ENCODE results near the gene DNAI1. TPM values are rescaled to one million over a fixed set of nuclear protein-coding genes. Genes with fewer than 3 reads are reported as not detected.

DNAI1 gene
- polyA plus RNA-seq, 2 of the 4 experiments (the other 2 are of a cell fraction), result 0.27 to 0.40 TPM

DNA sequence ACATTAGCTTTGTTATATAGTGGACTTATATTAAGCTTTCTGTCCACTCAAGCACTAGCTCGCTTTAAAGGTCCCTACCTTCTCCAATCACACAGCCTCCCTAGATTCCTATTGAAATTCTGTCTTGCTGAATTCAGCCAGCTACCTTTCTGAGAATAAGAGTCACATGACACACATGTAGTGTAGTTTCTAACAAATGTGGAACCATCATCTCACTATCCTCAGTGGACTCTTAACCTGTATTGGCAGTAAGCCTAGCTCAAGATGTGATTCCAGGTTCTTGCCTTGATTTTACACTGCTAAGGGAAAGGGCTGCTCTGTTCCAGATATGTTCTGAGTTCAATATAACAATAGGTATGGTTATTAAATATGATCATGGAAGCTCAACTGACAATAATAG, 11.7 kb upstream of the DNAI1 start:
- TF ChIP-seq KDM1A (IDR thresholded peaks at IDR 0.05; ENCODE audit: low read depth) (no peak), CBX2 (IDR thresholded peaks at IDR 0.05; ENCODE audit: borderline replicate concordance, low read depth) (no peak), NPAS2 (CRISPR knock-in tag; IDR thresholded peaks at IDR 0.05; ENCODE audit: borderline replicate concordance) (no peak), MAFK (IDR thresholded peaks at IDR 0.05; ENCODE audit: partially characterized antibody) (no peak), TP53 (CRISPR knock-in tag; IDR thresholded peaks at IDR 0.05) (no peak), PHF8 (IDR thresholded peaks at IDR 0.05; ENCODE audit: borderline replicate concordance, low read depth) (no peak), NR3C1 (IDR thresholded peaks at IDR 0.05) (no peak), NFE2L2 (conservative IDR thresholded peaks at IDR 0.05; ENCODE audit: low read length) (no peak), SMC3 (IDR thresholded peaks at IDR 0.05) (no peak), GATA3 (IDR thresholded peaks at IDR 0.05; ENCODE audit: borderline replicate concordance) (no peak), KDM5A (IDR thresholded peaks at IDR 0.05) (no peak), HOXA7 (CRISPR knock-in tag; IDR thresholded peaks at IDR 0.05) (no peak), CEBPB (IDR thresholded peaks at IDR 0.05) (no peak), ESRRA (IDR thresholded peaks at IDR 0.05; ENCODE audit: borderline replicate concordance, low read length) (no peak), POLR2AphosphoS2 (conservative IDR thresholded peaks at IDR 0.05; ENCODE audit: low read length) (no peak)
- TF ChIP-seq, protein P1, sequence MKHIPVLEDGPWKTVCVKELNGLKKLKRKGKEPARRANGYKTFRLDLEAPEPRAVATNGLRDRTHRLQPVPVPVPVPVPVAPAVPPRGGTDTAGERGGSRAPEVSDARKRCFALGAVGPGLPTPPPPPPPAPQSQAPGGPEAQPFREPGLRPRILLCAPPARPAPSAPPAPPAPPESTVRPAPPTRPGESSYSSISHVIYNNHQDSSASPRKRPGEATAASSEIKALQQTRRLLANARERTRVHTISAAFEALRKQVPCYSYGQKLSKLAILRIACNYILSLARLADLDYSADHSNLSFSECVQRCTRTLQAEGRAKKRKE (CRISPR knock-in tag; IDR thresholded peaks at IDR 0.05; ENCODE audit: low read depth), result no peak
- TF ChIP-seq, protein P2, sequence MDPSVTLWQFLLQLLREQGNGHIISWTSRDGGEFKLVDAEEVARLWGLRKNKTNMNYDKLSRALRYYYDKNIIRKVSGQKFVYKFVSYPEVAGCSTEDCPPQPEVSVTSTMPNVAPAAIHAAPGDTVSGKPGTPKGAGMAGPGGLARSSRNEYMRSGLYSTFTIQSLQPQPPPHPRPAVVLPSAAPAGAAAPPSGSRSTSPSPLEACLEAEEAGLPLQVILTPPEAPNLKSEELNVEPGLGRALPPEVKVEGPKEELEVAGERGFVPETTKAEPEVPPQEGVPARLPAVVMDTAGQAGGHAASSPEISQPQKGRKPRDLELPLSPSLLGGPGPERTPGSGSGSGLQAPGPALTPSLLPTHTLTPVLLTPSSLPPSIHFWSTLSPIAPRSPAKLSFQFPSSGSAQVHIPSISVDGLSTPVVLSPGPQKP (IDR thresholded peaks at IDR 0.05; ENCODE audit: low read depth, low read length), result no peak
- TF ChIP-seq, protein P3, sequence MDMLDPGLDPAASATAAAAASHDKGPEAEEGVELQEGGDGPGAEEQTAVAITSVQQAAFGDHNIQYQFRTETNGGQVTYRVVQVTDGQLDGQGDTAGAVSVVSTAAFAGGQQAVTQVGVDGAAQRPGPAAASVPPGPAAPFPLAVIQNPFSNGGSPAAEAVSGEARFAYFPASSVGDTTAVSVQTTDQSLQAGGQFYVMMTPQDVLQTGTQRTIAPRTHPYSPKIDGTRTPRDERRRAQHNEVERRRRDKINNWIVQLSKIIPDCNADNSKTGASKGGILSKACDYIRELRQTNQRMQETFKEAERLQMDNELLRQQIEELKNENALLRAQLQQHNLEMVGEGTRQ (IDR thresholded peaks at IDR 0.05), result no peak
- DNase-seq (ENCODE audit: low read depth in 1 of 2, low spot score in 1 of 2), result no peak
- Histone ChIP-seq H3K4me3 (no peak overlapping the region), H3K27ac (no peak overlapping the region), H3K4me1 (no peaks in the 10 kb centered on the region), H3K9me3 (no peaks in the 10 kb centered on the region), H3K4me2 (no peak overlapping the region)
- WGBS (ENCODE audit: missing lambda C conversion rate), result 94% methylated on average over 1 of the region's 1 CpG
- no peak for ATAC-seq
- ChIA-PET CTCF (interaction anchor here (0.6 to 5.6 kb wide), 16 partner anchors 8 to 1224 kb away, joined by 3 to 39 read pairs (median 4); partner anchors contain the start of genes DNAI1 and FAM219A), POLR2A (no interaction called here)
- no peak for FAIRE-seq

DNA sequence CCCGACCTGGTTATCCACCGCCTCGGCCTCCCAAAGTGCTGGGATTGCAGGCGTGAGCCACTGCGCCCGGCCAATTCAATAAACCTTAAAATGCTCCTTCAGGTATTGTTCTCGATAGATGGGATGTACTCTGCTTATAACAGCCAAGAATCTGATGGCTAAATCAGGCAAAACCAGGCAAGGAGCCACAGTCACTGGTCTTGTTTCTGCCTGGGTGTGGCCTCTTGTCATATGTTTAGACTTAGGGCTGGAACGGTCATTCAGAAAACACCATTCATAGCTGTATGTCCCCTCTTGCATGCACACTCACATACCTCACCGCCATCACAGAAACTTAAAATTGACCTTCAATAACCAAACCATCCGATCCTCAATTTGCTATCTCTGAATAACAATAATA, 8.0 kb upstream of the DNAI1 start:
- no peak overlapping the region for H3K27ac ChIP-seq
- no peak for ATAC-seq
- H3K4me3 ChIP-seq, result no peak overlapping the region
- ChIA-PET POLR2A (no interaction called here), CTCF (interaction anchor here (0.6 to 9.5 kb wide), 10 partner anchors 13 to 153 kb away, joined by 3 to 70 read pairs (median 4); no protein-coding TSS in a partner anchor)
- H3K4me2 ChIP-seq, result no peak overlapping the region
- no peak for FAIRE-seq
- H3K9me3 ChIP-seq, result no peaks in the 10 kb centered on the region
- peaks cover 6% of the 10 kb centered on the region; the same call in 1 of the 3 replicates for H3K4me1 ChIP-seq
- WGBS (ENCODE audit: missing lambda C conversion rate), result 94% methylated on average over 10 of the region's 10 CpGs
- TF ChIP-seq RARB (CRISPR knock-in tag; IDR thresholded peaks at IDR 0.05), result no peak
- TF ChIP-seq GATA3 (IDR thresholded peaks at IDR 0.05; ENCODE audit: borderline replicate concordance), result no peak
- TF ChIP-seq ESRRA (IDR thresholded peaks at IDR 0.05; ENCODE audit: borderline replicate concordance, low read length), result no peak
- TF ChIP-seq JUNB (IDR thresholded peaks at IDR 0.05), result no peak
- TF ChIP-seq HOXB5 (CRISPR knock-in tag; IDR thresholded peaks at IDR 0.05), result no peak
- TF ChIP-seq, protein P1 (CRISPR knock-in tag; IDR thresholded peaks at IDR 0.05; ENCODE audit: low read depth), result no peak
- no peak for TF ChIP-seq HOXB13 (CRISPR knock-in tag; IDR thresholded peaks at IDR 0.05; ENCODE audit: low read depth)
- TF ChIP-seq EHMT2 (IDR thresholded peaks at IDR 0.05; ENCODE audit: low read depth), result no peak
- TF ChIP-seq ZFP36 (IDR thresholded peaks at IDR 0.05; ENCODE audit: borderline replicate concordance, partially characterized antibody), result no peak
- TF ChIP-seq PHF8 (IDR thresholded peaks at IDR 0.05; ENCODE audit: borderline replicate concordance, low read depth), result no peak
- no peak for TF ChIP-seq EP300 (IDR thresholded peaks at IDR 0.05)
- no peak for TF ChIP-seq ZSCAN20 (CRISPR knock-in tag; IDR thresholded peaks at IDR 0.05)
- no peak for TF ChIP-seq RAD21 (conservative IDR thresholded peaks at IDR 0.05 in 1 of 2, IDR thresholded peaks at IDR 0.05 in 1 of 2)
- TF ChIP-seq, protein P4, sequence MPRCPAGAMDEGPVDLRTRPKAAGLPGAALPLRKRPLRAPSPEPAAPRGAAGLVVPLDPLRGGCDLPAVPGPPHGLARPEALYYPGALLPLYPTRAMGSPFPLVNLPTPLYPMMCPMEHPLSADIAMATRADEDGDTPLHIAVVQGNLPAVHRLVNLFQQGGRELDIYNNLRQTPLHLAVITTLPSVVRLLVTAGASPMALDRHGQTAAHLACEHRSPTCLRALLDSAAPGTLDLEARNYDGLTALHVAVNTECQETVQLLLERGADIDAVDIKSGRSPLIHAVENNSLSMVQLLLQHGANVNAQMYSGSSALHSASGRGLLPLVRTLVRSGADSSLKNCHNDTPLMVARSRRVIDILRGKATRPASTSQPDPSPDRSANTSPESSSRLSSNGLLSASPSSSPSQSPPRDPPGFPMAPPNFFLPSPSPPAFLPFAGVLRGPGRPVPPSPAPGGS (IDR thresholded peaks at IDR 0.05), result no peak
- TF ChIP-seq, protein P5, sequence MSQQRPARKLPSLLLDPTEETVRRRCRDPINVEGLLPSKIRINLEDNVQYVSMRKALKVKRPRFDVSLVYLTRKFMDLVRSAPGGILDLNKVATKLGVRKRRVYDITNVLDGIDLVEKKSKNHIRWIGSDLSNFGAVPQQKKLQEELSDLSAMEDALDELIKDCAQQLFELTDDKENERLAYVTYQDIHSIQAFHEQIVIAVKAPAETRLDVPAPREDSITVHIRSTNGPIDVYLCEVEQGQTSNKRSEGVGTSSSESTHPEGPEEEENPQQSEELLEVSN (IDR thresholded peaks at IDR 0.05; ENCODE audit: borderline replicate concordance, low read depth), result no peak
- DNase-seq (ENCODE audit: low read depth in 1 of 2, low spot score in 1 of 2), result no peak
